Upper lobe of right lung (tissue), 1 donor: ENCODE results near the gene SIRPA. TPM values are rescaled to one million over a fixed set of nuclear protein-coding genes. Genes with fewer than 3 reads are reported as not detected.

ENCODE experiments used
- ATAC-seq: fragments of 200-7000 bp; cut with Tn5 transposase; one replicate; pipeline ENCODE4 v1.9.1; 2020; ENCODE audit warnings: mild to moderate bottlenecking, moderate library complexity
- DNase-seq: peaks from one replicate; pipeline ENCODE4 v3.0.0-alpha.2; 2020
- H3K27ac ChIP-seq: fragments of 200-600 bp; one replicate; pipeline ENCODE4 v1.8.0; 2022
- H3K27me3 ChIP-seq: fragments of 200-600 bp; one replicate; pipeline ENCODE4 v1.8.0; 2022; ENCODE audit warnings: mild to moderate bottlenecking
- H3K36me3 ChIP-seq: fragments of 200-600 bp; one replicate; pipeline ENCODE4 v1.8.0; 2022
- H3K4me1 ChIP-seq: fragments of 200-600 bp; one replicate; pipeline ENCODE4 v1.8.0; 2022
- H3K4me3 ChIP-seq: fragments of 200-600 bp; one replicate; pipeline ENCODE4 v1.8.0; 2022; ENCODE audit warnings: mild to moderate bottlenecking
- H3K9me3 ChIP-seq: fragments of 200-600 bp; one replicate; pipeline ENCODE4 v1.8.0; 2022
- CTCF ChIP-seq: fragments of 200-600 bp; IDR thresholded peaks from one replicate; pipeline ENCODE4 v1.8.0; 2022; ENCODE audit warnings: antibody characterized with exemption
- intact Hi-C: fragments of 100-400 bp; cut with DNase I; formaldehyde crosslinking; loops from one replicate; pipeline ENCODE4 v1.11.0; 2022
- total RNA-seq: library from RNA; stranded (reverse); fragmentation: NEBNext Ultra II Directional; extraction: Animal tissue kit (Norgen Biotek cat#: 25700); gene quantifications from one replicate; pipeline ENCODE4 v1.2.1, GENCODE V29; 2021
- donor health status: DM: no; HTN: yes; CAD: no; lungs with severe emphysema.

SIRPA gene
- total RNA-seq, 1 donor from 2014 or later = 93.8 TPM

GRCh38 chr20:1929460-1929859, 34.3 kb downstream of the SIRPA start:
- no peak for DNase-seq

GRCh38 chr20:1930165-1930564, 35.0 kb downstream of the SIRPA start:
- intact Hi-C loops = no loop called here
- H3K27ac ChIP-seq = no peak overlapping the region
- H3K4me3 ChIP-seq = no peak overlapping the region
- TF ChIP-seq CTCF = no peak
- no peak for DNase-seq
- H3K4me1 ChIP-seq = peaks cover 16% of the 10 kb centered on the region
- no peaks in the 10 kb centered on the region for H3K9me3 ChIP-seq
- ATAC-seq = no peak
- peaks cover 7% of the 10 kb centered on the region for H3K27me3 ChIP-seq
- peaks cover 6% of the 10 kb centered on the region for H3K36me3 ChIP-seq

More at GRCh38 chr20:1929460-1929859, 34.3 kb downstream of the SIRPA start:
- Histone ChIP-seq H3K27me3 (peaks cover 7% of the 10 kb centered on the region), H3K36me3 (peaks cover 6% of the 10 kb centered on the region), H3K27ac (no peak overlapping the region), H3K4me3 (no peak overlapping the region), H3K9me3 (no peaks in the 10 kb centered on the region), H3K4me1 (peaks cover 9% of the 10 kb centered on the region)
- no peak for ATAC-seq
- intact Hi-C loops = no loop called here
- TF ChIP-seq CTCF = no peak

- ATAC-seq (no peak), DNase-seq (no peak)
- peaks cover 17% of the 10 kb centered on the region for H3K4me1 ChIP-seq
- H3K36me3 ChIP-seq = peaks cover 6% of the 10 kb centered on the region
- H3K27ac ChIP-seq = no peak overlapping the region
- H3K9me3 ChIP-seq = no peaks in the 10 kb centered on the region
- no peak for TF ChIP-seq CTCF
- intact Hi-C loops = no loop called here
- H3K4me3 ChIP-seq = no peak overlapping the region
- peaks cover 7% of the 10 kb centered on the region for H3K27me3 ChIP-seq
These were observed 36.6 kb downstream of the SIRPA start for GRCh38 chr20:1931830-1932229.

- DNase-seq (no peak), ATAC-seq (no peak)
- Histone ChIP-seq H3K36me3 (peaks cover 6% of the 10 kb centered on the region), H3K4me1 (peaks cover 17% of the 10 kb centered on the region), H3K9me3 (no peaks in the 10 kb centered on the region), H3K27me3 (peaks cover 7% of the 10 kb centered on the region), H3K4me3 (no peak overlapping the region), H3K27ac (no peak overlapping the region)
- TF ChIP-seq CTCF = no peak
- intact Hi-C loops = no loop called here
These were observed 37.8 kb downstream of the SIRPA start for GRCh38 chr20:1932971-1933370.

- Histone ChIP-seq H3K36me3 (peaks cover 6% of the 10 kb centered on the region), H3K4me3 (no peak overlapping the region), H3K27me3 (peaks cover 7% of the 10 kb centered on the region), H3K4me1 (peaks cover 17% of the 10 kb centered on the region), H3K9me3 (no peaks in the 10 kb centered on the region), H3K27ac (no peak overlapping the region)
- DNase-seq (no peak), ATAC-seq (peak; percentile 32)
- no peak for TF ChIP-seq CTCF
- intact Hi-C loops = no loop called here
These were observed 38.3 kb downstream of the SIRPA start for GRCh38 chr20:1933465-1933870.

GRCh38 chr20:1934156-1934555, 38.9 kb downstream of the SIRPA start:
- Histone ChIP-seq H3K9me3 (no peaks in the 10 kb centered on the region), H3K4me3 (no peak overlapping the region), H3K36me3 (peaks cover under 1% of the 10 kb centered on the region), H3K27me3 (peaks cover 7% of the 10 kb centered on the region), H3K27ac (no peak overlapping the region), H3K4me1 (peaks cover 17% of the 10 kb centered on the region)
- DNase-seq = no peak
- ATAC-seq = no peak
- TF ChIP-seq CTCF = no peak
- intact Hi-C loops = no loop called here
